Hepatocyte (in vitro differentiated cells): ENCODE results near the gene SUSD3. TPM values are rescaled to one million over a fixed set of nuclear protein-coding genes. Genes with fewer than 3 reads are reported as not detected.

ENCODE experiments used
- DNase-seq: peaks from one replicate; pipeline ENCODE4 v3.0.0-alpha.2; 2016; ENCODE audit warnings: low spot score
- H2AFZ ChIP-seq: fragments of 200-600 bp; sonication (generic); 2 replicates; pipeline ENCODE4 v1.6.0; 2016; ENCODE audit warnings: antibody characterized with exemption, mild to moderate bottlenecking
- H3K27ac ChIP-seq: fragments of 200-600 bp; sonication (generic); 2 replicates; pipeline ENCODE4 v1.5.1; 2016; ENCODE audit warnings: mild to moderate bottlenecking
- H3K27me3 ChIP-seq: fragments of 200-600 bp; sonication (generic); 2 replicates; pipeline ENCODE4 v1.6.1; 2016
- H3K36me3 ChIP-seq: fragments of 200-600 bp; sonication (generic); replicated peaks from 2 replicates; pipeline ENCODE4 v1.5.1; 2016; ENCODE audit warnings: low read depth; ENCODE audit not compliant: insufficient read depth
- H3K4me1 ChIP-seq: fragments of 200-600 bp; sonication (generic); 2 replicates; pipeline ENCODE4 v1.5.1; 2016; ENCODE audit warnings: mild to moderate bottlenecking, moderate library complexity; ENCODE audit not compliant: insufficient read depth
- H3K4me2 ChIP-seq: fragments of 200-600 bp; sonication (generic); 2 replicates; pipeline ENCODE4 v1.6.0; 2016
- H3K4me3 ChIP-seq: fragments of 200-600 bp; sonication (generic); 2 replicates; pipeline ENCODE4 v1.5.1; 2016; ENCODE audit warnings: mild to moderate bottlenecking
- H3K79me2 ChIP-seq: fragments of 200-600 bp; sonication (generic); 2 replicates; pipeline ENCODE4 v1.6.0; 2017; ENCODE audit warnings: mild to moderate bottlenecking
- H3K9me2 ChIP-seq: fragments of 200-600 bp; sonication (generic); replicated peaks from 2 replicates; pipeline ENCODE4 v1.6.0; 2017; ENCODE audit warnings: mild to moderate bottlenecking; ENCODE audit not compliant: insufficient read depth
- H3K9me3 ChIP-seq: fragments of 200-600 bp; sonication (generic); 2 replicates; pipeline ENCODE4 v1.5.1; 2016; ENCODE audit warnings: low read depth, mild to moderate bottlenecking
- H4K20me1 ChIP-seq: fragments of 200-600 bp; sonication (generic); 2 replicates; pipeline ENCODE4 v1.6.0; 2016; ENCODE audit warnings: mild to moderate bottlenecking; ENCODE audit not compliant: insufficient read depth, poor library complexity, severe bottlenecking
- CTCF ChIP-seq: fragments of 200-600 bp; sonication (generic); IDR thresholded peaks from 2 replicates; pipeline ENCODE4 v1.5.1; 2016; ENCODE audit warnings: antibody characterized with exemption, mild to moderate bottlenecking; ENCODE audit not compliant: poor library complexity
- EZH2 ChIP-seq: fragments of 200-600 bp; sonication (generic); IDR thresholded peaks from 2 replicates; pipeline ENCODE4 v1.6.1; 2016; ENCODE audit warnings: antibody characterized with exemption, mild to moderate bottlenecking, borderline replicate concordance
- EZH2phosphoT487 ChIP-seq: fragments of 200-600 bp; sonication (generic); IDR thresholded peaks from one replicate; pipeline ENCODE4 v1.6.1; 2018; ENCODE audit warnings: antibody characterized with exemption, mild to moderate bottlenecking, low read depth, moderate library complexity; ENCODE audit not compliant: unreplicated experiment, severe bottlenecking
- WGBS: methylation state at CpG from one replicate; pipeline ENCODE4 v1.1.6; 2016; ENCODE audit warnings: low lambda C conversion rate; ENCODE audit errors: missing lambda C conversion rate; 5-methylcytosine and 5-hydroxymethylcytosine counted together
- polyA plus RNA-seq: library from polyadenylated mRNA; unstranded; fragments of >200 nt; fragmentation: Nextera tagmentation; extraction: Ambion mirVana; gene quantifications from 2 replicates; pipeline ENCODE4 v1.2.1, GENCODE V29; 2016
- total RNA-seq: library from RNA; depleted of rRNA; stranded (reverse); fragments of >200 nt; gene quantifications from 2 replicates; pipeline ENCODE4 v1.2.3, GENCODE V29; 2014

SUSD3 gene
- total and polyA plus RNA-seq, 2 experiments from 2014 or later: 11.4 to 17.3 TPM

- Histone ChIP-seq H3K9me2 (no peaks in the 10 kb centered on the region), H3K36me3 (no peaks in the 10 kb centered on the region), H3K4me2 (no peak overlapping the region), H2AFZ (no peak overlapping the region), H3K27ac (no peak overlapping the region), H4K20me1 (no peaks in the 10 kb centered on the region), H3K4me3 (no peak overlapping the region), H3K79me2 (no peaks in the 10 kb centered on the region), H3K27me3 (no peaks in the 10 kb centered on the region), H3K9me3 (no peaks in the 10 kb centered on the region), H3K4me1 (no peaks in the 10 kb centered on the region)
- DNase-seq: no peak
- no peak for TF ChIP-seq EZH2
- WGBS: 98% methylated on average over 9 of the region's 9 CpGs
These were observed 21.9 kb downstream of the SUSD3 start for GRCh38 chr9:93080406-93080805.

GRCh38 chr9:93081081-93081529 is 22.6 kb downstream of the SUSD3 start:
- no peak for TF ChIP-seq CTCF
- no peak for TF ChIP-seq EZH2
- TF ChIP-seq EZH2phosphoT487: no peak
- peak; percentile 7 for DNase-seq
- no peak overlapping the region for H3K4me2 ChIP-seq
- no peak overlapping the region for H3K4me3 ChIP-seq
- no peaks in the 10 kb centered on the region for H3K36me3 ChIP-seq
- H3K9me3 ChIP-seq: no peaks in the 10 kb centered on the region
- no peaks in the 10 kb centered on the region for H4K20me1 ChIP-seq
- no peak overlapping the region for H2AFZ ChIP-seq
- peaks cover 1% of the 10 kb centered on the region for H3K4me1 ChIP-seq
- WGBS: 96% methylated on average over 10 of the region's 10 CpGs
- no peaks in the 10 kb centered on the region for H3K79me2 ChIP-seq
- H3K9me2 ChIP-seq: no peaks in the 10 kb centered on the region
- no peaks in the 10 kb centered on the region for H3K27me3 ChIP-seq
- H3K27ac ChIP-seq: no peak overlapping the region

- Histone ChIP-seq H3K9me2 (no peaks in the 10 kb centered on the region), H3K27ac (no peak overlapping the region), H4K20me1 (no peaks in the 10 kb centered on the region)
These were observed 23.4 kb downstream of the SUSD3 start for GRCh38 chr9:93081931-93082330.

More at GRCh38 chr9:93081931-93082330, 23.4 kb downstream of the SUSD3 start:
- Histone ChIP-seq H2AFZ (no peak overlapping the region), H3K9me3 (no peaks in the 10 kb centered on the region), H3K79me2 (no peaks in the 10 kb centered on the region), H3K4me3 (no peak overlapping the region), H3K36me3 (no peaks in the 10 kb centered on the region), H3K4me1 (peaks cover 4% of the 10 kb centered on the region), H3K4me2 (no peak overlapping the region), H3K27me3 (no peaks in the 10 kb centered on the region)
- TF ChIP-seq EZH2 (no peak), EZH2phosphoT487 (no peak), CTCF (no peak)
- DNase-seq: peak; percentile 25
- 76% methylated on average over 3 of the region's 3 CpGs for WGBS
